Keratinocyte (primary cell): ENCODE measurements around the gene MEIS3. TPM values are rescaled to one million over a fixed set of nuclear protein-coding genes. Genes with fewer than 3 reads are reported as not detected.

ENCODE experiments used
- DNase-seq: peaks from one replicate; pipeline ENCODE4 v3.0.0-alpha.2; 2011; ENCODE audit warnings: low read depth, missing footprints, low spot score
- FAIRE-seq: peaks from 2 replicates; lab custom pipeline; 2011; peaks lifted over from hg19 to GRCh38; lab: Jason Lieb, UNC
- H2AFZ ChIP-seq: 2 replicates; pipeline ENCODE4 v1.6.0; 2012; ENCODE audit warnings: low read length, control low read depth, inconsistent platforms; ENCODE audit not compliant: control insufficient read depth
- H3K27ac ChIP-seq: 2 replicates; pipeline ENCODE4 v1.5.1; 2011; ENCODE audit warnings: low read length; ENCODE audit not compliant: control insufficient read depth, insufficient read depth
- H3K27me3 ChIP-seq: 3 replicates; pipeline ENCODE4 v1.6.0; 2011; ENCODE audit warnings: low read length; ENCODE audit not compliant: control insufficient read depth, insufficient read depth; ENCODE audit errors: extremely low read depth
- H3K36me3 ChIP-seq, 2 experiments: 2 replicates in 1 of 2; 3 replicates in 1 of 2; pipeline ENCODE4 v1.5.1; 2011; ENCODE audit warnings: low read length in 2 of 2, mild to moderate bottlenecking in 1 of 2; ENCODE audit not compliant: control insufficient read depth in 2 of 2, insufficient read depth in 2 of 2; ENCODE audit errors: extremely low read depth in 1 of 2
- H3K4me1 ChIP-seq: 3 replicates; pipeline ENCODE4 v1.5.1; 2011; ENCODE audit warnings: low read length; ENCODE audit not compliant: control insufficient read depth, insufficient read depth; ENCODE audit errors: extremely low read depth
- H3K4me2 ChIP-seq: 3 replicates; pipeline ENCODE4 v1.6.0; 2011; ENCODE audit warnings: low read depth, low read length; ENCODE audit not compliant: control insufficient read depth, insufficient read depth; ENCODE audit errors: extremely low read depth
- H3K4me3 ChIP-seq, 3 experiments: fragments of 200-600 bp in 1 of 3; sonication (generic) in 1 of 3; 2 replicates in 2 of 3; 3 replicates in 1 of 3; pipeline ENCODE4 v1.5.1; 2011 to 2016; ENCODE audit warnings: low read length in 3 of 3, mild to moderate bottlenecking in 3 of 3, control low read depth in 2 of 3, inconsistent platforms in 1 of 3, low read depth in 1 of 3, mixed read lengths in 1 of 3, mixed run types in 1 of 3, moderate library complexity in 1 of 3; ENCODE audit not compliant: control insufficient read depth in 2 of 3, insufficient read depth in 2 of 3; ENCODE audit errors: extremely low read depth in 1 of 3
- H3K79me2 ChIP-seq: 2 replicates; pipeline ENCODE4 v1.6.0; 2012; ENCODE audit warnings: low read length; ENCODE audit not compliant: control insufficient read depth, insufficient read depth
- H3K9ac ChIP-seq: 3 replicates; pipeline ENCODE4 v1.6.0; 2011; ENCODE audit warnings: low read length; ENCODE audit not compliant: control insufficient read depth, insufficient read depth; ENCODE audit errors: extremely low read depth
- H3K9me1 ChIP-seq: 3 replicates; pipeline ENCODE4 v1.6.0; 2011; ENCODE audit warnings: low read length; ENCODE audit not compliant: control insufficient read depth, insufficient read depth; ENCODE audit errors: extremely low read depth
- H3K9me3 ChIP-seq: 2 replicates; pipeline ENCODE4 v1.5.1; 2012; ENCODE audit warnings: low read depth, low read length; ENCODE audit not compliant: control insufficient read depth
- H4K20me1 ChIP-seq: 3 replicates; pipeline ENCODE4 v1.6.0; 2011; ENCODE audit warnings: low read length; ENCODE audit not compliant: control insufficient read depth, insufficient read depth; ENCODE audit errors: extremely low read depth
- CTCF ChIP-seq, 3 experiments: IDR thresholded peaks in 1 of 3; conservative IDR thresholded peaks in 1 of 3; optimal IDR thresholded peaks in 1 of 3; 2 replicates in 2 of 3; 3 replicates in 1 of 3; pipeline versions ENCODE3 to v1.5.1; 2011; ENCODE audit warnings: low read length in 3 of 3, mild to moderate bottlenecking in 3 of 3, moderate library complexity in 2 of 3, control low read depth in 1 of 3, inconsistent platforms in 1 of 3; ENCODE audit not compliant: insufficient read depth in 2 of 3; ENCODE audit errors: extremely low read depth in 1 of 3
- EZH2 ChIP-seq: IDR thresholded peaks from one replicate; pipeline ENCODE4 v1.6.1; 2012; ENCODE audit warnings: inconsistent platforms, mild to moderate bottlenecking, low read length, moderate library complexity
- dilution Hi-C: fragments of 300-500 bp; cut with MboI; formaldehyde crosslinking; loops from one replicate; pipeline ENCODE4 v1.7.0; 2020; ENCODE audit warnings: low sequenced_read_pairs; ENCODE audit not compliant: extremely low pct_ligation_motif_present
- polyA plus RNA-seq, 5 experiments: library from polyadenylated mRNA; depleted of rRNA in 3 of 5; stranded (reverse) in 3 of 5; stranded (forward) in 1 of 5; unstranded in 1 of 5; fragments of >200 nt; gene quantifications; 1 replicate in 1 of 5; 2 replicates in 3 of 5; 3 replicates in 1 of 5; pipeline versions ENCODE4 v1.2.1 to v1.2.3, GENCODE V29; 2011 to 2012; ENCODE audit warnings: missing spikeins in 2 of 5, low read depth in 1 of 5, low replicate concordance in 1 of 5

Gene MEIS3
- polyA plus RNA-seq, 1 donor (not counting 4 experiments of a cell fraction or from before 2014, with no cell fraction given), result 1.7 TPM

DNA sequence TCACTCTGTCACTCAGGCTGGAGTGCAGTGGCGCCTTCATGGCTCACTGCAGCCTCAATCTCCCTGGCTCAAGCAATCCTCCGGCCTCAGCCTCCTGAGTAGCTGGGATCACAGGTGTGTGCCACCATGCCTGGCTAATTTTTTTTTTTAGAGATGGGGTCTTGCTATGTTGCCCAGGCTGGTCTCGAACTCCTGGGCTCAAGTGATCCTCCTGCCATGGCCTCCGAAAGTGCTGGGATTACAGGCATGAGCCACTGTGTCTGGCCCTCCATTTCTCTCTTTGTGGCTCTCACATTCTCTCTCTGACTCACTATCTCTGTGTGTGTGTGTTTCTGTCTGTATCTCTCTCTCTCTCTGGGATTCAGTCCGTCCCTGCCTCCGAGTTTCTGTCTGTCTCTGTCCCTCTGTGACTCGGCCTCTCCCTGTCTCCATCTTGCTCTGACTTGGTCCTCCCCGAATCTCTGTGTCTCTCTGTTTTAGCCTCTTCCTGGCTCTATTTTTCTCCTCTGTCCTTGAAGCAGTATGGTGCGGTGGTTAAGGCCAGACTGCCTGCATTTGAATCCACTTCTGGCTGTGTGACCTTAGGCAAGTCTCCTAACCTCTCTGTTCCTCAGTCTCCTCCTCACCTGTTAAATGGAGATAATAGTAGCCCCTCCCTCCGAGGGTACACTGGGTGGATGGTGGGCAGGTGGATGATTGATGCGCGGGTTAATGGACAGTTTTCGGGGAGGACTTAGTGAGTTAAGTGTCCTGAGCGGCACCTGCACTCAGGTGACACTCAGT is 11.0 kb downstream of the MEIS3 start:
- dilution Hi-C loops, result no loop called here

DNA sequence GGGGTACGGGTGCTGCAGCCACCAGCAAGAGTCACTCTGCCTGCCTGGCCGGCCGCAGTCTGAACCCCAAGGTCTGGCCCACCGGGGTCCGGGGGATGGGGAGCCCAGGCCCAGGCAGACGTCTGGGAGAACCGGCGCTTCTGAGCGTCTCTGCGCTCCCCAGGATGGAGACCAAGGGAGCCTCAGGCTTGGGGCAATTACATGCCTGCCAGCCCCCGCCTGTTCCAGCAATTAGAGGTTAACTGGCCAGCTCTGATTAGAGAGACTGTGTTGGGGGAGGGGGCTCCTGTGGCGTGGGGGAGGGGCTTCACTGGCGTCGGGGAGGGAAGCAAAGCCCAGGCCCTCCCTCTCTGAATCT is 11.9 kb downstream of the MEIS3 start:
- no peak for DNase-seq
- no peak overlapping the region for H2AFZ ChIP-seq
- H3K79me2 ChIP-seq, result no peaks in the 10 kb centered on the region
- no peak overlapping the region for H3K4me2 ChIP-seq
- TF ChIP-seq CTCF (optimal IDR thresholded peaks at IDR 0.05 in 1 of 3, IDR thresholded peaks at IDR 0.05 in 1 of 3, conservative IDR thresholded peaks at IDR 0.05 in 1 of 3; ENCODE audit: extremely low read depth in 1 of 3, insufficient read depth in 2 of 3, low read length in 3 of 3), result no peak
- no peak for TF ChIP-seq EZH2
- no peaks in the 10 kb centered on the region for H3K4me1 ChIP-seq
- peaks cover 25% of the 10 kb centered on the region for H3K27me3 ChIP-seq
- no peak overlapping the region for H3K27ac ChIP-seq
- H3K9ac ChIP-seq, result no peak overlapping the region
- H3K9me3 ChIP-seq, result no peaks in the 10 kb centered on the region
- no peaks in the 10 kb centered on the region for H3K9me1 ChIP-seq
- dilution Hi-C loops, result no loop called here
- FAIRE-seq, result no peak
- H3K4me3 ChIP-seq, result no peak overlapping the region
- H3K36me3 ChIP-seq, result no peaks in the 10 kb centered on the region
- peaks cover 5% of the 10 kb centered on the region for H4K20me1 ChIP-seq

More for the DNA sequence above, 11.0 kb downstream of the MEIS3 start:
- no peak for FAIRE-seq
- Histone ChIP-seq H3K9ac (no peak overlapping the region), H3K4me1 (no peaks in the 10 kb centered on the region), H3K27me3 (peaks cover 25% of the 10 kb centered on the region), H2AFZ (no peak overlapping the region), H3K9me3 (no peaks in the 10 kb centered on the region), H4K20me1 (peaks cover 5% of the 10 kb centered on the region), H3K27ac (no peak overlapping the region), H3K79me2 (no peaks in the 10 kb centered on the region), H3K4me2 (no peak overlapping the region), H3K9me1 (no peaks in the 10 kb centered on the region), H3K36me3 (no peaks in the 10 kb centered on the region), H3K4me3 (no peak overlapping the region)
- DNase-seq, result no peak
- TF ChIP-seq CTCF (optimal IDR thresholded peaks at IDR 0.05 in 1 of 3, IDR thresholded peaks at IDR 0.05 in 1 of 3, conservative IDR thresholded peaks at IDR 0.05 in 1 of 3; ENCODE audit: extremely low read depth in 1 of 3, insufficient read depth in 2 of 3, low read length in 3 of 3) (no peak), EZH2 (no peak)
